AG08396 (cell line): ENCODE measurements around the gene SAMD4B.
A peak's percentile ranks its signal among the peaks of the same experiment; 100 is the strongest.
"Not testable (repeated sequence)": the region's sequence is repeated elsewhere in the genome, so short reads cannot be mapped to it uniquely, and the experiment has no call there.

Experiments used
- DNase-seq: peaks from one replicate; pipeline ENCODE4 v3.0.0; 2012; ENCODE audit warnings: low spot score, mixed read lengths

SAMD4B gene

GRCh38 chr19:39310558-39311311, 31.5 kb upstream of the SAMD4B start:
- no peak for DNase-seq

- no peak for DNase-seq
Observed at GRCh38 chr19:39314016-39314728, 28.0 kb upstream of the SAMD4B start.

GRCh38 chr19:39315933-39316332, 26.3 kb upstream of the SAMD4B start:
- DNase-seq, result no peak

- no peak for DNase-seq
Observed at GRCh38 chr19:39316627-39317321, 25.4 kb upstream of the SAMD4B start.

- DNase-seq, result no peak
Observed at GRCh38 chr19:39317476-39317875, 24.7 kb upstream of the SAMD4B start.

GRCh38 chr19:39318071-39318470, 24.1 kb upstream of the SAMD4B start:
- DNase-seq, result no peak

- no peak for DNase-seq
Observed at GRCh38 chr19:39318690-39319089, 23.5 kb upstream of the SAMD4B start.

- no peak for DNase-seq
Observed at GRCh38 chr19:39319098-39319891, 22.9 kb upstream of the SAMD4B start.

GRCh38 chr19:39319892-39320248, 22.4 kb upstream of the SAMD4B start:
- DNase-seq, result no peak

GRCh38 chr19:39321117-39321831, 20.9 kb upstream of the SAMD4B start:
- no peak for DNase-seq

GRCh38 chr19:39321832-39322176, 20.4 kb upstream of the SAMD4B start:
- no peak for DNase-seq

GRCh38 chr19:39324242-39324842, 17.9 kb upstream of the SAMD4B start:
- DNase-seq, result no peak

- DNase-seq, result no peak
Observed at GRCh38 chr19:39325778-39326665, 16.2 kb upstream of the SAMD4B start.

- no peak for DNase-seq
Observed at GRCh38 chr19:39327363-39328045, 14.7 kb upstream of the SAMD4B start.

GRCh38 chr19:39328046-39328705, 14.0 kb upstream of the SAMD4B start:
- peak; percentile 89 for DNase-seq

- no peak for DNase-seq
Observed at GRCh38 chr19:39329948-39330347, 12.3 kb upstream of the SAMD4B start.

- no peak for DNase-seq
Observed at GRCh38 chr19:39332293-39332692, 9.9 kb upstream of the SAMD4B start.

- DNase-seq, result not testable (repeated sequence)
Observed at GRCh38 chr19:39332738-39333137, 9.5 kb upstream of the SAMD4B start.

GRCh38 chr19:39333507-39333906, 8.7 kb upstream of the SAMD4B start:
- DNase-seq, result no peak
